Coronary artery (tissue), 2 donors: ENCODE results near the gene LTA4H.

Experiments
- DNase-seq: peaks from one replicate; pipeline ENCODE4 v3.0.0-alpha.2; 2017; ENCODE audit warnings: low spot score
- H3K27ac ChIP-seq, 2 donors: fragments of 200-600 bp; sonication (generic); one replicate each; pipeline ENCODE4 v1.5.1; 2016 to 2019
- H3K4me3 ChIP-seq: fragments of 200-600 bp; sonication (generic); 2 replicates; pipeline ENCODE4 v1.5.1; 2016; ENCODE audit warnings: mild to moderate bottlenecking, moderate library complexity
- CTCF ChIP-seq: fragments of 200-600 bp; sonication (generic); IDR thresholded peaks from one replicate; pipeline ENCODE4 v1.5.1; 2019; ENCODE audit warnings: antibody characterized with exemption

LTA4H gene

DNA sequence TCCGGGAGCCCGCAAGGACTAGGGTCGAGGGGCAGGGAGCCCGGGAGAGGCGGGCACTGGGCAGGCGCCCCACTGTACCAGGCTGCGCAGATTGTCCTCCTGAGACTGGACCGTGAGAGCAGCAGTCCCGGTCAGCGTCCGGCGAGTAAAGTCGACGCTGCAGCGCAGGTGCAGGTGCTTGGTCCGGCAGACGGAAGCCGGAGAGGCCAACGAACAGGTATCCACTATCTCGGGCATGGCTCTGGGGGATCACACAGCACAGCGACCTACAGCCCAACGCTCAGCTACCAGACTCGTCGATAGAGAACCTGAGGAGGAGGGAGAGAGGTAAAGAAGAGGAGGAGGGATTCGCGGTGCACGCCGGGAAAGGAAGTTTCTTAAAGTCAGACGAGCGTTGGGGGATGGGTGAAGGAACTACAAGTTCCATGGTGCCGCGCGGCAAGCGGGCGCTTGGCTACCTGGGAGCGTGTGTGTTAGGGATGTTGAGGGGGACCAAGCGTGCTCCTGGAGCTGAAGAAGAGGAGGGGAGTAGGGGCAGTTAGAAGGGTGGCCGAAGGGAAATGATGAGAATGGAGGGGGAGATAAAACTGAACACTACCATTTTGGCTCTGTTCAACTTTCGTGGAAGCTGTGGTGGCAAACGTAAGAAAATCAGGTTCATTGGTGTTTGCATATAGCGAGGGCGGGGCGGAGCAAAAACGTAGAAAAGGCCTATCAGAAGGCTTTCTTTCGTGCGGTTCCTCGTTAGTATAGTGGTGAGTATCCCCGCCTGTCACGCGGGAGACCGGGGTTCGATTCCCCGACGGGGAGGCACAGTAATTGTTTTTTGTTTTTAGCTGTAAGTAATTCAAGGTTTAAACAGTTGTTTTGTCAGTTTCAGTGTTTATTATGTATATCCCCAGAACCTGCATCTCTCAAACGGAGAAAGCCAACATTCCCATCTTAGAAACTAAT is at the start of gene LTA4H:
Gene LTA4H, minus strand, starts transcription at position 305 of the 954 bp plus-strand sequence. Its CDS starts 68 bp downstream, at position 237.
- peak; percentile 97 for DNase-seq
- Histone ChIP-seq H3K4me3 (peak within 1 kb of the TSS; percentile 83), H3K27ac (peak within 1 kb of the TSS; percentile 87)
- TF ChIP-seq CTCF: no peak

- no peak overlapping the region for H3K27ac ChIP-seq
- TF ChIP-seq CTCF: no peak
Observed at GRCh38 chr12:96084624-96085023, 49.2 kb upstream of the LTA4H start.

DNA sequence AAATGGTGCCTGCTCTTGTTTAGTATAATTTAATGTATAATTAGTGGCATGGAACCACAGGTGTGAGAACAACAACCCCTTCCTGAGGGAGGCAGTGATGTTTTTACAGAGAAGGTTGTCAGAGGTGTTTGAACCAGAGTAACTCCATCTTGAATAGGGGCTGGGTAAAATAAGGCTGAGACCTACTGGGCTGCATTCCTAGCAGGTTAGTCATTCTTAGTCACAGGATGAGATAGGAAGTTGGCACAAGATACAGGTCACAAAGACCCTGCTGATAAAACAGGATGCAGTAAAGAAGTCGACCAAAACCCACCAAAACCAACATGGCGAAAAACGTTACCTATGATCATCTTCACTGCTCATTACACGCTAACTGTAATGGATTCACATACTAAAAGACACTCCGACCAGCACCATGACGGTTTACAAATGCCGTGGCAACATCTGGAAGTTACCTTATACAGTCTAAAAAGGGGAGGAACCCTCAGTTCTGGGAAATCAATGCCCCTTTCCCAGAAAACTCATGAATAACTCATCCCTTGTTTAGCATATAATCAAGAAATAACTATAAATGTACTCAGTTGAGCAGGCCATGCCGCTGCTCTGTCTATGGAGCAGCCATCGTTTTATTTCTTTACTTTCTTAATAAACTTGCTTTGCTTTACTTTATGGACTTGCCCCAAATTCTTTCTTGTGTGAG is 47.8 kb upstream of the LTA4H start:
- TF ChIP-seq CTCF: no peak
- Histone ChIP-seq H3K4me3 (no peak overlapping the region), H3K27ac (no peak overlapping the region)
- no peak for DNase-seq

More at GRCh38 chr12:96084624-96085023, 49.2 kb upstream of the LTA4H start:
- no peak overlapping the region for H3K4me3 ChIP-seq
- no peak for DNase-seq

- H3K4me3 ChIP-seq: no peak overlapping the region
- TF ChIP-seq CTCF: no peak
- no peak for DNase-seq
- no peak overlapping the region for H3K27ac ChIP-seq
Observed at GRCh38 chr12:96081596-96081995, 46.2 kb upstream of the LTA4H start.

DNA sequence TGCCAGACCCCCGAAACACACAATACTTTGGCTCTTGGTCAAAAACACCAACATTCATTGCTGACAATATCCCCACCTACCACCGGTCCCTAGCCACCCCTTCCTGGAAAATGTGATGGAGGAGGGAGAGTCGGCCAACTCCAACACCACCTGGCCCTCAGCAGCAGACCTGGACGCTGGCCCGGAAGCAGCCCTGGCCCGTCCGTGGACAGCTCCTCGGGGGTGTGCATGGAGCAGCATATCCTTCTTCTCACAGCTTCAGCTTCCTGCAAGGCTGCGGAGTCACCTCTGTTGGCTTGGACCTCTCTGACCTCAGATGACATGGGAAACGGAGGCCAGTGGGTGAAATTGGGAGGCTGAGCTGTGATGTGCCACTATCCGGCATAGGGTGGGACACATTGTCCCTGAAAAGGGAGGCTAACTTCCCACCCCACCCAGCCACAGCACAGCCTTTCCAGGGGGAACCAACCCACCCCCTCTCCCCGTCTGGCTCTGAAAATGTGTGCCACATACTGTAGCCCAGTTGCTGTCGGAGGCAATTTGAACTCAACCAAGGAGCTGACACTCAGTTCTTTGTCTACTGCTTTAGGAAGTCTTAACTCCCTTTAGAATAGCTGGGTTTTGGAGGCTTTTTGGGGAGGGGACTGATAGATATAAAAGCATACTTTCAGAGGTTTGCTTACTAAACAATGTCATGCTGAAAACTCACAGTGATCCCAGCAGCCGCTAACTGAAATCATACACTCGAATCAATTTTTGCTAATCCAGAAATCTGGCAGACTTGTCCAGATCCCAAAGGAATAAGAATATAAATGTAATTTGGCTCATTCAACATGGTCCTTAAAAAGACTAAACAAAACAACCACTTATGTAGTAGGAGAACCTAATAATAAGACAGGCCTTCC is 43.1 kb upstream of the LTA4H start:
- no peak overlapping the region for H3K4me3 ChIP-seq

More for the DNA sequence above, 43.1 kb upstream of the LTA4H start:
- TF ChIP-seq CTCF: no peak
- peak overlapping the region in 1 of 2 donors; percentile 2 for H3K27ac ChIP-seq
- DNase-seq: no peak
